NCI-H82 (cell line): ENCODE measurements around the gene PDE4C.

Source experiments
- DNase-seq: peaks from one replicate; lab custom pipeline; 2025; lab: John Stamatoyannopoulos, UW

The PDE4C gene

DNA sequence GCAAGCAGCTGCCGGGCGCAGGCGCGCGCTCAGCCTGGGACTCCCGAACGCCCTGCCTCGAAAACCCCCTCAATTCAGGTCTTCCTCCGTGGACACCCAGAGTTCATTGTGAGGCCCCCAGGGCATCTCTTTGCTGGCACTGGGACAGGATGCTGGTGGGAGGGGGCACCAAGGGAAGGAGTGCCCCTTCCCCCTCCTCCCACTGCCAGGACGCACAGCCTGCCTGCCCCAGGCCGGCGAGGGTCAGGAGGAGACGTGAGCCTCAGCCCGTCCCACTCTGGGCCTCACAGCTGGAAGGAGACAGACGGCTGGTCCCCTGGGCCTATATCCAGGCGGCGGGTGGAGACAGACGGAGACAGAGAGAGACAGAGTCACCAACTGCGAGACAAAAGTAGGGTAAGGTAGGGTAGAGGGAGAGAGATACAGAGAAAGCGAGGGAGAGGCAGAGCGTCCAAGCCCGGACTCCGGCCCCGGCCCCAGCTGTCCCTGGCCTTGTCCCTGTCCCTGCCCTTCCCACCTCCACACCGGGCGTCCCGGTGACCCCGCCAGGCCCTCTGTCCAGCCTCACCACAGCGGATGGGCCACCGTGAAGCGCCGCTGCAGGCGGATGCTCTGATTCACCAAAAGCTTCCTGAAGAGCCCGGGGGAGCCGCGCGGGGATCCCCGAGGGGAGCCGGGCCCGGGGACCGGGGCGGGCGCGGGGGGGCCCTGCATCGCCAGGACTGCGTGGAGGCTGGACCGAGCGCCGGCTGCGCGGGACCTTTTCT lies at the start of gene PDE4C:
Gene PDE4C, minus strand, starts transcription at position 737 of the 767 bp plus-strand sequence. Its CDS starts 23 bp downstream, at position 714.
- DNase-seq, result peak; percentile 69

- no peak for DNase-seq
Observed at GRCh38 chr19:18274781-18275356, 48.6 kb upstream of the PDE4C start.

DNA sequence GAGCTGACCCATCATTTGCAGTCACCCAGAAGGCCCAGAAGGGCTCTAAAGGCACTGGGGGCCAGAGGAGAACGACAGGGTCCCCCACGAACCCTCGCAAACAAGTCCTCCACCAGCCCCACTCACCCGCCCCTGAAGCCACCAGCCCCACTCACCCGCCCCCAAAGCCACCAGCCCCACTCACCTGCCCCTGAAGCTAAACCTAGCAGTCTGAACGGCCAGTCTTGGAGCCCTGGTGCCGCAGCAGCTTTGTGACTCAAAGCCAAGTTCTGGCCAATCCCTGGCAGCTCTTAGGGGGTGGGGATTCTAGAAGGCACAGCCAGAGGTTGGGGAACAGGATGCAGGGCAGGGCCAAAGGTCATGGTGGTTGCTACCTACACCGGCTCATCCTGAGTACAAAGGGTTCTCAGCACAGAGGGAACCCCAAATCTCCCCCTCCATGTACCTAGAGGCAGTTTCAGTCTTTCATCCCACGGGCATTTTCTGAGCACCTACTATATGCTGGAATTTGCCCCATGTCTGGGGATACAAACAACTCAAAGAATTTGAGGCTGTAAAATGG lies 48.1 kb upstream of the PDE4C start, which contains the start of gene IQCN:
Gene IQCN, minus strand, starts transcription at position 234 of the 562 bp plus-strand sequence. CDS start 4,974 bp downstream, outside the sequence.
- peak; percentile 44 for DNase-seq

DNA sequence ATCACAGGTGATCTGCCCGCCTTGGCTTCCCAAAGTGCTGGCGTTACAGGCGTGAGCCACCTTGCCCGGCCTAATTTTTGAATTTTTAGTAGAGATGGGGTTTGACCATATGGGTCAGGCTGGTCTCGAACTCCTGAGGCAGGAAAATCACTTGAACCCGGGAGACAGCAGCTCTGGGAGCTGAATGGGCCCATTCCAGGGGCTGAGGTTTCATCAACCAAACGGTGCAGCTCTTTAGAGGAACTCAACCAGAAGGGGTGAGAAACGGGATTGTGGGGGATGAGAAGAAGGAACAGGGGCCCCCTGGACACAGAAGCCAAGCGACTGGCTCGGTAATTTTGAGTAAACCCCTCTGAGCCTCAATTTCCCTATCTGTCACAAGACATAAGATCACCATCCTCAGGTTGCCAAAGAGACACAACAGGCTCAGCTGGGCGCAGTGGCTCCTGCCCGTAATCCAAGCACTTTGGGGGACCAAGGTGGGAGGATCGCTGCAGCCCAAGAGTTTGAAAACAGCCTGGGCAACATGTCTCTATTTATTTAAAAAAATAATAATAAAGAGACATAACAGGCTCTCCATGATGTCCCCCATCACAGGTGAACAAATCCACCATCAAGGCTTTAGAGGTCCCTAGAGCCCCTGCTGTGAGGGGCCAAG lies 47.5 kb upstream of the PDE4C start:
- DNase-seq, result no peak

DNA sequence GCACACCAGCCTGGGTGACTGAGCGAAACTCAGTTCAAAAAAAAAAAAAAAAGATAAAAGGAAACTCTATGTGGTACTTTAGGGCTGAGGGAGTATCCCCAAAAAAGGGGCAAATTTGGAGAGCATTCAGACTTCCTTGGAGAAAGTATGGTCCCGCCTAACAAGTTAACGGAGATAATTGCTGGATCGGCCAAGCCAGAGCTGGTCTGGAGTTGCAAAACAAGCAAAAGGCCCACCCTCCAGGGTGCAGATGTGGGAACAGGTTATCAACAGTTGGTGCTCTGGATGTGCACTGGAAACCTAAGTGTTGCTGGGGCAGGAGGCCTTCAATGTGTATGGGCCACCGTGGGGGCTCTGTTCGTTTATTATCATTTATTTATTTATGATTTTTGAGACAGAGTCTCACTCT lies 45.2 kb upstream of the PDE4C start:
- no peak for DNase-seq

DNA sequence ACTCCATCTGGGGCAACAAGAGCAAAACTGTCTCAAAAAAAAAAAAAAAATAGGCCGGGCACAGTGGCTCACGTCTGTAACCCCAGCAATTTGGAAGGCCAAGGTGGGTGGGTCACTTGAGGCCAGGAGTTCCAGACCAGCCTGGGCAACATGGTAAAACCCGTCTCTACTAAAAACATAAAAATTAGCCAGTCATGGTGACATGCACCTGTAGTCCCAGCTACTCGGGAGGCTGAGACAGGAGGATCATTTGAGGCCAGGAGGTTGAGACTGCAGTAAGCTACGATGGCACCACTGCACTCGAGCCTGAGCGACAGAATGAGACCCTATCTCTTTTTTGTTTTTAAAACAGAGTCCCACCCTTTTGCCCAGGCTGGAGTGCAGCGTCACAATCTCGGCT lies 44.1 kb upstream of the PDE4C start:
- no peak for DNase-seq

- DNase-seq, result no peak
Observed at GRCh38 chr19:18269070-18269723, 43.0 kb upstream of the PDE4C start.

- no peak for DNase-seq
Observed at GRCh38 chr19:18266771-18267686, 40.8 kb upstream of the PDE4C start.

- no peak for DNase-seq
Observed at GRCh38 chr19:18265582-18265981, 39.3 kb upstream of the PDE4C start.

DNA sequence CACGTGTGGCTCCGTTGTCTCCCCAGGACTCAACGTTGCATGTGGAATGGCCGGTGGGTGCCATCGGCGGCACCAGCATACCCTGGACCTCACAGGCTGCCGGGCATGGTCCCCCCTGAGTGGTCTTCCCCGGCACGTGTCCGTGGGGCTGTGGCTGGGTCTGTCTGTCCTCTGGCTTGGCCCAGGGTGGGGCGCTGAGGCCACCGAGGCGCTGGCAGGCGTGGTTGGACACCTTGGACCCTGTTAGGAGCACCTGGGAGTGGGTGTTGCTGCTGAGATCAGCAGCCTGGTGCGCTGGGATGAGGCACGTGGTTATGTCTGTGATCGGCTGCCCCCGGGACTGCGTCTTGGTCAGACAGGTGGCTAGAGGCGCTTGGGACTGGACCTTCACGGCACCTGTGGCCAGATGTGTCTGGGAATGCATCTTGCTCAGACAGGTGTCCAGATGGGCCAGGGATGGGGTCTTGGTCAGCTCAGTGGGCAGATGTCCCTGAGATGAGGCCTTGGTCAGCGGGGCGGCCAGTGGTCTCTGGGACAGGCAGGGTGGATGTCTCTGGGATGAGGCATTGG lies 38.8 kb upstream of the PDE4C start:
- DNase-seq, result no peak

DNA sequence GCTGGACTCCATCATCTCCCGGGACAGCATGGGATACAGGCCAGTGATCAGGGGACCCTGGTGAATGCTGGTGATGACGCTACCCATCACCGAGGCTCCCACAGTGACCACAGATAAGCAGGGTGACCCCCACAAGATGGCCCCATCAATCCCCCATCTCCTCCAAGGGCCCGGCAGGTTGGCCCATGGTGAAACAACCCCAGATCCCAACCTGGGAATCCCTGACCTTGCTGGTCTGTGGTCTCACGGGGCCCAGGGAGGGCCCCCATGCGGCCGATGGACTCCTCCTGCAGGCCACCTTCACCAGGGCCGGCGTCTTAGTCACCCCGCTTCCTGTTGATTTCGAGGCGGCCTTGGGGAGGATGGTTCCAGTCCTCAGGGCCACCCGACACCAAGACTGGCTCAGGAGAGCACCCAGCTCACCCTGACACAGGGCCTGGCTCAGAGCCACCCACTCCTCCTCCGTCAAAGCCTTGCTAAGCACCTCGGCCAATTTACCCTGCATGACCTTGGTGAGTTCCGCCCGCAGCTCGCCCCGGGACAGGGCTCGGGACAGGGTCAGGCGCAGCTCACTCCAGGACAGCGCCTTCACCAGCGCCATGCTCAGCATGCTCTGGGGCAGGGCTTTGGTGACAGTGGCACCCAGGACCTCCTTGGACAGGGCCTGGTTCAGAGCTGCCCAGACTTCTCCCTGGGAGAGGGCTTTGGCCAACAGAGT lies 38.1 kb upstream of the PDE4C start:
- DNase-seq, result no peak

DNA sequence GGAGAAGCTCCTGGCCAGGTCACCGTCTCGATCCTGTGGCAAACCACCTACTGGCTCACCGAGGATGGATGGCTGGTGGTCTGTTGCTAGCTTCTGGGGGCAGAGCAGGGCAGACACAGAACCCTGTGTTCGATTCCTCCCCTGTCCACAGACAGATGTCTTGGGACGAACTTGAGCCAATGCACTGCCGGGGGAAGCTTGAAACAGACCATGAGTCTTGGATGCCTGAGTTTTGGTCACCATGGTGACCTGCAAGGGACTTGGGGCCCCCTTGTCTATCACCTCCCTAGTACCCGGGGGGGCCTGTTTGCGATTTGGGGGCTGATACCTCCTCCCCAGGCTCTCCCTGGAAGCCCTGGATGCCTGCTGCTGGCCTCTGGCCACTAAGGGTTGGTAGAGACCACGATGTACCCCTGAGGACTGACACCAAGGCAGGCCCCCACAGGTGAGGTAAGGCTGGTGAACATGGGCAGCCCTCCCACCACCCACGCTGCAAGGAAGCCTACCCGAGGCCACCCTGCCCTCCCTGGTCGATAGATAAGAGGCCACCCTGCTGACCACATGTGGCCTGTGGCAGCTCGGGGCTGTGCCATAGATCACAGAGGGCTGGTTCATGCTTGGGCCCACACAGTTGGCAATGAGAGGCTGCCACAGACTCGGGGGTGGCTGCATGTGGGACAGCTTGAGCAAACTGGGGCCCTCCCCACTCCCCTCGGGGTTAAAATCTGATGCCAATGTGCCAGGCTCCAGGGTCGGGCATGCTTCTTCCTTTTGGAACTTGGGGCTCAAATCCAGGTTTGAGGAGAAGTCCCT lies 37.3 kb upstream of the PDE4C start:
- DNase-seq, result no peak

DNA sequence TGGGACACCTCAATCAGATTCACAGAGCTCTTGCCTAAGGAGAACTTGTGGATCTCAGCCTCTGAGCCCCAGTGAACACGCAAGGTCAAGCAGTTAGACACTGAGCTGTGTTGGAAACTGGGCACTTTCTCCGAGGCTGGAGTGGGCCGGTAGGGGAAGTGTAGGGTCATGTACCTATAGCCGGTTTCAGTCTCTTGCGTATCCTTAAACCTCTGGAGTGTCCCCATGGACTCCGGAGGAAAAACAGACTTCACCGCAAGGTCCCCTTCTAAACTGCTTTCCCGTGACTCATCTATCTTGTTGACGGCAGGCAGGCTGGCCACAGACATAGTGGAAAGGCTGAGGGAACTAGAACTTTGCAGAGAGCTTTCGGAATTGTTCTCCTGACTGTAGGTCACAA lies 36.7 kb upstream of the PDE4C start:
- DNase-seq, result no peak

DNA sequence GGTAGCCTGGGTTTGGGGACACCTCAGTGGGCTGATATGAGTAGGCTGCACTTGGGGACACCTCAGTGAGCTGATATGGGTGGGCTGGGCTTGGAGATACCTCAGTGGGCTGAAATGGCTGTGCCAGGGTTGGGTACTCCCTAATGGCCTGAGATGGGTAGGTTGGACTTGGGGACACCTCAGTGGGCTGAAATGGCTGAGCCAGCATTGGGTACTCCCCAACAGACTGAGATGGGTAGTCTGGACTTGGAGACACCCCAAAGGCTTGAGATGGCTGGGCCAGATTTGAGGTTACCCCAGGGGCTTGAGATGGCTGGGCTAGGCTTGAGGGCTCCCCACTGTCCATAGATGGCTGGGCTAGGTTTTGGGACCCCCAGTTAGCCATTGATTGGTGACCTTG lies 35.9 kb upstream of the PDE4C start:
- DNase-seq, result no peak

DNA sequence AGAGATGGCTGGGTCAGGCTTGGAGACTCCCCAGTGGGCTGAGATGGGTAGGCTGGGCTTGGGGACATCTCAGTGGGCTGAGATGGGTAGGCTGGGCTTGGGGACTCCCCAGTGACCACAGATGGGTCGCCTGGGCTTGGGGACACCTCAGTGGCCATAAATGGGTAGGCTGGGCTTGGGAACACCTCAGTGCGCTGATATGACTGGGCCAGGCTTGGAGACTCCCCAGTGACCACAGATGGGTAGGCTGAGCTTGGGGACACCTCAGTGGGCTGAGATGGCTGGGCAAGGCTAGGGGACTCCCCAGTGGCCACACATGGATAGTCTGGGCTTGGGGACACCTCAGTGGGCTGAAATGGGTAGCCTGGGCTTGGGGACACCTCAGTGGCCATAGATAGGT lies 35.2 kb upstream of the PDE4C start:
- no peak for DNase-seq

GRCh38 chr19:18259893-18260292 lies 33.7 kb upstream of the PDE4C start:
- DNase-seq, result no peak

- DNase-seq, result no peak
Observed at GRCh38 chr19:18257503-18258470, 31.5 kb upstream of the PDE4C start.
